ENCODE measurements around the gene PDE4D.

DNA sequence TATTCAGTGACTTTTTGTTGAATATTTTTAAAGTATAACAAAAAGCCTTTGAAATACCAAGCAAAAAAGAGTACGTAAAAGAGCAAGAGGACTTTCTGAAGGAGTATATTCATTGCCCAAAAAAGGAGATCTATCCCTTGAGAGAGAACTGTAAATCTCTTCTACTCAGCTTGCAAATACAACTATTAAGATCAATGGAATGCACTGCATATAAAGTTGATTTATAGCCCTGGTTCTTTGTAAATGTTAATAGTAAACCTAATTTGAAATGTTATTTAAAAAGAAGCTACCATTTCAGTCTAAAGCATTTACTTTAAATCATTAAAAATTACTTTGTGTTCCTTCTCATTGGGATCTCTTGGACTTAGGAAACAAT is 168.1 kb downstream of the PDE4D start:
- TF ChIP-seq MAZ (IDR thresholded peaks at IDR 0.05; ENCODE audit: borderline replicate concordance, low read depth, low read length): no peak
- TF ChIP-seq, protein P1, sequence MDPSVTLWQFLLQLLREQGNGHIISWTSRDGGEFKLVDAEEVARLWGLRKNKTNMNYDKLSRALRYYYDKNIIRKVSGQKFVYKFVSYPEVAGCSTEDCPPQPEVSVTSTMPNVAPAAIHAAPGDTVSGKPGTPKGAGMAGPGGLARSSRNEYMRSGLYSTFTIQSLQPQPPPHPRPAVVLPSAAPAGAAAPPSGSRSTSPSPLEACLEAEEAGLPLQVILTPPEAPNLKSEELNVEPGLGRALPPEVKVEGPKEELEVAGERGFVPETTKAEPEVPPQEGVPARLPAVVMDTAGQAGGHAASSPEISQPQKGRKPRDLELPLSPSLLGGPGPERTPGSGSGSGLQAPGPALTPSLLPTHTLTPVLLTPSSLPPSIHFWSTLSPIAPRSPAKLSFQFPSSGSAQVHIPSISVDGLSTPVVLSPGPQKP (IDR thresholded peaks at IDR 0.05; ENCODE audit: borderline replicate concordance, low read depth, low read length): no peak
- TF ChIP-seq, protein P2, sequence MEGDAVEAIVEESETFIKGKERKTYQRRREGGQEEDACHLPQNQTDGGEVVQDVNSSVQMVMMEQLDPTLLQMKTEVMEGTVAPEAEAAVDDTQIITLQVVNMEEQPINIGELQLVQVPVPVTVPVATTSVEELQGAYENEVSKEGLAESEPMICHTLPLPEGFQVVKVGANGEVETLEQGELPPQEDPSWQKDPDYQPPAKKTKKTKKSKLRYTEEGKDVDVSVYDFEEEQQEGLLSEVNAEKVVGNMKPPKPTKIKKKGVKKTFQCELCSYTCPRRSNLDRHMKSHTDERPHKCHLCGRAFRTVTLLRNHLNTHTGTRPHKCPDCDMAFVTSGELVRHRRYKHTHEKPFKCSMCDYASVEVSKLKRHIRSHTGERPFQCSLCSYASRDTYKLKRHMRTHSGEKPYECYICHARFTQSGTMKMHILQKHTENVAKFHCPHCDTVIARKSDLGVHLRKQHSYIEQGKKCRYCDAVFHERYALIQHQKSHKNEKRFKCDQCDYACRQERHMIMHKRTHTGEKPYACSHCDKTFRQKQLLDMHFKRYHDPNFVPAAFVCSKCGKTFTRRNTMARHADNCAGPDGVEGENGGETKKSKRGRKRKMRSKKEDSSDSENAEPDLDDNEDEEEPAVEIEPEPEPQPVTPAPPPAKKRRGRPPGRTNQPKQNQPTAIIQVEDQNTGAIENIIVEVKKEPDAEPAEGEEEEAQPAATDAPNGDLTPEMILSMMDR (conservative IDR thresholded peaks at IDR 0.05; ENCODE audit: low read depth, low read length): no peak
- no peak for TF ChIP-seq MAFK (IDR thresholded peaks at IDR 0.05; ENCODE audit: low read depth, low read length)
- TF ChIP-seq MXI1 (IDR thresholded peaks at IDR 0.05; ENCODE audit: borderline replicate concordance, low read depth, low read length): no peak
- no peak for TF ChIP-seq CEBPB (IDR thresholded peaks at IDR 0.05; ENCODE audit: low read depth, low read length)
- TF ChIP-seq POLR2A (IDR thresholded peaks at IDR 0.05; ENCODE audit: low read depth, low read length): no peak
- no peak for TF ChIP-seq RAD21 (IDR thresholded peaks at IDR 0.05; ENCODE audit: low read length)
- TF ChIP-seq, protein P3, sequence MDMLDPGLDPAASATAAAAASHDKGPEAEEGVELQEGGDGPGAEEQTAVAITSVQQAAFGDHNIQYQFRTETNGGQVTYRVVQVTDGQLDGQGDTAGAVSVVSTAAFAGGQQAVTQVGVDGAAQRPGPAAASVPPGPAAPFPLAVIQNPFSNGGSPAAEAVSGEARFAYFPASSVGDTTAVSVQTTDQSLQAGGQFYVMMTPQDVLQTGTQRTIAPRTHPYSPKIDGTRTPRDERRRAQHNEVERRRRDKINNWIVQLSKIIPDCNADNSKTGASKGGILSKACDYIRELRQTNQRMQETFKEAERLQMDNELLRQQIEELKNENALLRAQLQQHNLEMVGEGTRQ (IDR thresholded peaks at IDR 0.05; ENCODE audit: low read depth, low read length): no peak

Data from IMR-90 (cell line).